ENCODE measurements around the gene EXOC3.
"Not testable (repeated sequence)": the region's sequence is repeated elsewhere in the genome, so short reads cannot be mapped to it uniquely, and the experiment has no call there.

EXOC3 gene

DNA sequence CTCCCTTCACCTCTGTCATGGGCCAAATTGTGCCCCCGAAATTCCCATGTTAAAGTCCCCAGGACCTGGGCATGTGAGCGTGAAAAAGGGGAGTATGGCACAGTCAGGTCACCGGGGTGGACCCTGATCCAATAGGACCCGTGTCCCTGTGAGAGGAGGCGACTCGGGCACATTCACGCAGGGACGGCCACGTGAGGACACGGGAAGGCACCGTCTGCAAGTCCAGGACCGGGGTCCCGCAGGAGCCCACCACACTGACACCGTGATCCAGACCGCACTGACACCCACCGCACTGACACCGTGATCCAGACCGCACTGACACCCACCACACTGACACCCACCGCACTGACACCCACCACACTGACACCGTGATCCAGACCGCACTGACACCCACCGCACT is 43.6 kb downstream of the EXOC3 start:
- DNase-seq (ENCODE audit: low read depth), result not testable (repeated sequence)

DNA sequence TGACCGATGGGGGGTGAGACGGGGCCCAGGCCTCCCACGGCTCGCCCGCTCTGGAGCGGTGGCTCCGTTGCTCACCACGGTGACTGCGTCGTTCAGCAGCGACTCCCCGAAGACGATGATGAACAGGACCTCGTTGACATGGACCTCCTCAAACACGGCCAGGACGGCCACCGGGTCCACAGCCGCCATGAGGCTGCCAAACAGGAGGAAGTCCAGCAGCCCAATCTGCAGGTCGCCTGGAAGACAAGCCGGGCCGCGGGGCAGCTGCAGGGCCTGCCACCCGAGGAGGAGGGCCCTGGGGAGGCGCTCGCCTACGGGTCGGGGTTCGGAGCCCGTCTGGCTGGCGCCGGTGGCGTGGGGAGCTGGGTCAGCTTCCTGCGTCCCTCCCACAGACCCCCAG is 45.3 kb downstream of the EXOC3 start:
- DNase-seq (ENCODE audit: low read depth), result no peak

DNA sequence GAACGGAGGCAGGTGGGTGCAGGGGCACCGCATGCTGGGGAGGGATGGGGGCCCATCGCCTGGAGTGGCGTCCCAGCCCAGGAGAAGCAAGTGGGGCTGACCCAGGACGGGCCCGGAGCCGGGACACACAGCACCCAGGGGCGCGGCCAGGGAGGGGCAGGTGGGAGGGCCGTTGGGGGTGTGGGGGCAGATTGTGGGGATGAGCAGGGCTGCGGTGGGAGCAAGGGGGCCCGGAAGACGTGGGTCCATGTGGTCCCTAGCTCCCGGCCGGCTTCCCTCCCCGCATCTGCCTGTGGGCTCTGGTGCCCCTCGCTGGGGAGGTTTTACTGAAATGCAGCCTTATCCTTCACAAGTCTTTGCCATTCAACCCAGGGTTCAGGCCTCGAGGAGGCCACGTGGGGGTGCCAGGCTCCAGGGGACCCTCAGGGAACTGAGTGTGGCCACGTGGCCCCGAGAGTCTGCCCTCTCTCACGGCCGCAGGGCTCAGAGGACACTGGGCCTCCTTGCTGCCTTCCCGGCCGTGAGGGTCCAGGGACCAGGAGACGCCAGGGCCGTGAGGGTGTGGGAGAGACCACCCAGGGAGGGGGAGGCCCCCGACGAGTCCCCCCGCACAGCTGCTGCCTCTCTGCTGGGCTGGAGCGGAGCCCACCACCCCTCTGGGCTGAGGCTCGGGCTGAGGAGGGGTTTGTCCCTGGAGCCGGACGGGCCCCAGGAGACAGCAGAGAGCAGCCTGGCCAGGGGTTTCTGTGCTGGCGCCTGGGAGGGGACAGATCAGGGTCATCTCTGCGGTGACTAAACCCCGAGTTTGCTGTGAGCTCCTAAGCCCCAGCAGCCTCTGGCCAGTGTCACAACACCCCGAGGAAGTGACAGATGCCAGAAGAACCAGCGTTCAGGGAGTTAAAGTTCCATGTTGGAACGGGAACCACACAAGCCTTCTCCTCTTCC is 46.0 kb downstream of the EXOC3 start:
- DNase-seq (ENCODE audit: low read depth), result no peak

DNA sequence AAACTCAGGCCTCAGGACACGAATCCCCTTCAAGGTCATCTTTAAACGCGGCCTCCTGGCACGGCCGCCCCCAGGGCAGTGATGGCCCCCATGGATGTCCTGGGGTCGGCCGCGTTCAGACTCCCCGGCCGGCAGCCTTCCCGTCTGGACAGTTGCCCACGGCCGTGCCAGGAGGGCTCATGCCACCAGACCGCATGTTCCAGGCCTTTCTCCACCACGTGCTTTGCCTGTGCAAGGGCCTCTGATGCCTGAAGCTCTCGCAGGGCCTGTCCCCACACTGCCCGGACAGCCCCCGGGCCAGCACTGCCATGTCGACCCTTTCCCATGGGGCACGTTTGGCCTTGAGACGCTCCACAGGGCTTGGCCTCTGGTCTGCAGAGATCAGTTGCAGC is 46.7 kb downstream of the EXOC3 start:
- DNase-seq (ENCODE audit: low read depth), result no peak

DNA sequence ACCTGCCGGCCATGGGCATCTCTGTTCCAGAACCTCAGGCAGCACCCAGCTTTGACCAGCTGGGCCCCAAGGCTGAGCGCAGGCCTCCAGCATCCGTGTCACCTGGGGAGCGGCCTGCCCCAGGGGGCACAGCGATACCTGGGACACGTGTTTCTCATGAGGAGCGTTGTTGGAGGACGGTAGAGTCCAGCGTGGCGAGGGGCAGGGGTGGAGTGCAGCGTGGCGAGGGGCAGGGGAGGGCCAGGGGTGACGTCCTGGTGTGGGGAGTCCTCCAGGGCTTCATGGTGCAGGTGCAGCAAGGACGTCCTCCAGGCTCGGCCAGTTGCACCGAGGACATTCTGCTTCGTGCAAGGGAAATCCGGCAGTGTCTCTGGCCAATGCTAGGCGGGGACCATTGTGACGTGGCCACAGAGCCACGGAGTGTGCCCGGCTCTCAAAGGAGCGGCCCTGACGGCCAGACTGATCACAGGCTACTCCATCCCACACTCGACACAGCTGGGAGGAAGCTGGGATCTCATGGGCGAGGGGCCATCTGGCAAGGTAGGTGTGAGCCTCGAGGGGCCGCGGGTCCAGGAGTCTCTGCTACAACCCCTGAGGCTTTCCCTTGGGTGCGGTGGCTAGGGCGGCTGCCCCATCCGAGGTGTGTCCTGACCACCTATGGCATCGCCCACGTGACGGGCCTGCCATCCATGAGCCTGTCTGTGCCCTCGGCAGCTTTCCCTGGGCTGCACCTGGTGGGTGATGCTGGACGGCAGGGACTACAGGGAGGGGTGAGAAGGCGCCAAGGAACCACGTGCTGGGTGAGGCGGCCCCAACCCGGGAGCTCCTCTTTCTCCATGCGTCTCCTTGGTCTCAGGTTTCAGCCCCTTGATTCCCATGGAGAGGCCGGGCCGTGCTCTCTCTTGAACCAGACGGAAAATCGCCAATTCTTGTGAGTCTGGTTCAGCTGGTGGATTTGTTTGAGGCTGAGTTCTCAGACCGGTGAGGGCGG is 47.4 kb downstream of the EXOC3 start:
- DNase-seq (ENCODE audit: low read depth), result no peak

DNA sequence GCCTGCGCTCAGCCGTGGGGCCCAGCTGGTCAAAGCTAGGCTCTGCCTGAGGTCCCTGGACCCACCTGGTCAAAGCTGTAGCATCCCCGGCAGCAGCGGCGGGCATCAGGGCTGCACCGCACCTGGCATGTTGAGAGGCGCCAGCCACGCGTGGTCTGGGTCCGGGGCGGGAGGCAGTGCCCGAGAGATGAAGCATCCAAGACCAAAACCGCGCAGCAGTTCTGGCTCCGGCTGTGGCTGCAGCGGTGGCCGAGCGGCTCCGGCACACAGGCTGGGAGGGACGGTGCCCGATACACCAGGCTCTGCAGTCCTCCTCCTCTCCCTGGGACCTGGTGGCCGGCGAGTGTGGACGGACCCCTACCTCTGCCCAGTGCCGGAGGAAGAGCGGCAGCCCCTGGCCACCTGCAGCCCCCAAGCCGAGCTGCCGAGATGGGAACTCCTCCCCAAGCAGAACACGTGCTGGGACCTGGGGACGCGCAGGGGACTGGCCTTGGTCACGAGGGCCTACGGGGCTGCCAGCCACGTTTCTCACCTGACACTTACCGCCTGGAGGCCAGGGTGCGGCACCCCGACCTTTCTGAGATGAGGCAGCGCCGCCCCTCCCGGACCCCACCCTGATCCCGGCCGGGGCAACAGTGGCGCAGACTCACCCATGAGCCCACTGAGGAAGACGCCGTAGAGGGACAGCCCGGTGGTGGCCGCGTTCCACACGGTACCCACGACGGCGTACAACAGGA is 48.3 kb downstream of the EXOC3 start:
- no peak for DNase-seq (ENCODE audit: low read depth)

DNA sequence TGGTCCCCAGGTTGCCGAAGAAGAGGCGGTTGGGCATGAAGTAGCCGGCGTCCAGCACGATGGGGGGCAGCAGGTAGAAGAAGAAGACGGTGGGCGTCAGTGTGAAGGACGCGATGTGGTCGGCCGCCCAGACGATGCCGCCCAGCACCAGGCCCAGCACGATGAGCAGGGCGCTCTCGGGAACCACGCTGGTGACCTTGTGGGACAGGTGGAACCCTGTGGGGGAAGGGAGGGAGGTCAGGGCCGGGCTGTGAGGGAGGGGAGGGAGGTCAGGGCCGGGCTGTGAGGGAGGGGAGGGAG is 48.8 kb downstream of the EXOC3 start:
- DNase-seq (ENCODE audit: low read depth), result no peak

DNA sequence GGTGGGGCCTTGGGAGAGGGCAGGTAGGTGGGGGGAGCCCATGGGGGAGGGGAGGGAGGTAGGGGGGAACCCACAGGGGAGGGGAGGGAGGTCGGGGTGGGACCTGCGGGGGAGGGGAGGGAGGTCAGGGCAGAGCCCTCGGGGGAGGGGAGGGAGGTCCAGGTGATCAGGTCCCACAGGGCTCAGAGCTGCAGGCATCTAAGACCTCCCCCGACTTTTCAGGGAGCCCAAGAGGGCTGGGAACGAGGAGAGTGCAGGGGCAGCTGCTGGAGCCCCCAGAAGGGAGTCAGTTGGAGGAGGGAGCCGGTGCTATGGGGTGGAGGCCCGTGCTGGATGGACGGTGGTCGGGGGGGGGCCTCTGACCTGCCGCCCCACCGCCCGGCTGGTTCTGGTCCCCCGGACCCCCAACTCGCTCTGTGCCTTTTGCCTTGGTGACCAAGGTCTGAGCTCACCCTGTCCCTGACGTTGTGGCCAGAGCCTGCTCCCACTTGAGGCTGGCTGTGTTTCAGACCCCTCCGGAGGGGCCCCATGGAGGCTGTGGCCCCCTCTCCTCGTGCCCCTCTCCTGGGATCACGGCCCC is 49.4 kb downstream of the EXOC3 start:
- DNase-seq (ENCODE audit: low read depth), result no peak

DNA sequence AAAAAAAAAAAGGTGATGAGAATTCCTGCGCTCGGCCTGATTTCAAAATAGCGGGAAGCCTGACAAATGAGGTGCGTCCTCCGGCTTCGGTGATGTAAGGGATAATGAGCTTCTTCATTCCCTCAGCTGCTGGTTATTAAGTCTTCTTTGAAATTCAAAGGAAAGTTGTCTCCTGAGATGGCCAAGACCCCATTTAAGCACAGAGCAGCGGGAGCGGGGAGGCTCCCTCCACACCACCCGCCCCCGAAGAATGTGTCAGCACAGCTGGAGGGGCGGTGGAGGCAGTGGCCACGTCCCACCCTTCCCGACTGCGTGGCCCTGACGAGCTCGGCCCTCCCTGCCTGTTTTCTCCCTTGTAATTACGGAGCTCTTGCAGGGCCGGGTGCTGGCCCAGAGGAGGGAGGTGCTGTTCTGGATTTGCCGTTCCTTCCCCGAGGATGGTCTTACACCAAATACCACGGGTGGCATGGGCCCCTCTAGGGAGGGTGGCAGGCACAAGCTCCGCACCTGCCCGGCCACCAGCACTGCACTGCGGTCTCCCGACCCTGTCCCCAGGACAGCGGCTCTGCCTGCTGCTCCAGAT is 50.2 kb downstream of the EXOC3 start:
- no peak for DNase-seq (ENCODE audit: low read depth)

DNA sequence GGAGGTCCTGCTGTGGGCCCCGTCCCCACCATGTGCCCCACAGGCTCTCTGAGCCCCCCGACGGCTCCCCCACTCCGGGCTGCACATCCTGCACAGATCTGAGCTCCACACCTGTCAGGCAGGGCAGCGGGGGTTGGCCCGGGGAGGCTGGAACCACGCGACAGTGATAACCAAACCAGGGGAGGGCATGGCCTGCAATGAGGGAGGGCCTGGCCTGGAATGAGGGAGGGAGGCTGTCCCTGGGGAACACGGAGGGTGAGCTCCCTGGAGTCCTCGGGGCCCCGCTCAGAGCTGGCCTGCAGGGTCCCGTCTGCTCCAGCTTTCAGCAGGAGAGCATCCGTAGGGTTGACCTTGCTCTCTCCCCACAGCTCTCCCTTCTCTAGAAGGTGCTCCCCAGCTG is 50.8 kb downstream of the EXOC3 start:
- no peak for DNase-seq (ENCODE audit: low read depth)

DNA sequence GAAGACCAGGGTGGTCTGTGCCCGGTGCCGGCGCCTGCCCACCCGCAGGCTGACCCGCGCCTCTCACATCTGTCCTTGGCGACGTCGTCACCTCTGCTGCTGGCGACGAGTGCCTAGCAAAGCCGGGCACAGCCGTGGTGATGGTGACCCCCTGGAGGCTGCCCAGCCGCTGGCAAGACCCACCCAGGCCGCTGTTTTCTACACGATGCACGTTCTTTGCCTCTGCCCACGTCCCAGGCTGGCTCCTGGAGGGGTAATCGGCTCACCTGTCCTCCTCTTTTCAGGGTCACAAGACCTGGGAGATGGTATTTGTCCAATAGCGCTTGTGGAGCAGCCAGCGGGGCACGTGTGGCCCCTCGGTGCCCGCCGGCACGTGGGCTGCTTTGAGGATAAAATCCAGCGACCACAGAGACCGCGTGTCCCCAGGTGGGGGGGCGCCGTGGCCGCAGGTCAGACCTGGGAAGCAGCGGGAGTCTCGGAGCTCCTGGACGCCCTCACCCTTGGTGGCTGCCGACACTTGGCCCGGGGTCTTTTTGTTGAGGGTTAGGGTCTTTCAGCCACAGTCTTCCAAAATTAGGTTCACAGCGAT is 51.8 kb downstream of the EXOC3 start:
- DNase-seq (ENCODE audit: low read depth), result no peak

DNA sequence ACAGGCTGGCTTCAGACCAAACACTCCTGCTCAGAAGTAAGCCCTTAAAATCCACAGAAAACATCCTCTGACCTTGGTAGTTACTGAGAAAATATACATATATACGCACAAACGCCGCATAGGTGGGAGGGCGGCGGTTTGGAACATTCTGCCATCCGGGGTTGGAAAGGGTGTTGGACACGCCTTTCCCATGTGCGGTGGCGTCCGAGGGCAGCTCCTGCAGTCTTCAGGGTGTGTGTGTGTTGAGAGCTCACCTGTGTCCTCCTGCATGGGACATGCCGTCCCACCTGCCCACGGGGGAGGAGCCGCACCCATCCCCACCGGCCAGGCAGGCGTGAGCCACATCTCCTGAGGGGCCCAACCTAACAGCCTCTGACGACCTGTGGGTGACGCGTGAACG is 53.1 kb downstream of the EXOC3 start:
- DNase-seq (ENCODE audit: low read depth), result no peak

DNA sequence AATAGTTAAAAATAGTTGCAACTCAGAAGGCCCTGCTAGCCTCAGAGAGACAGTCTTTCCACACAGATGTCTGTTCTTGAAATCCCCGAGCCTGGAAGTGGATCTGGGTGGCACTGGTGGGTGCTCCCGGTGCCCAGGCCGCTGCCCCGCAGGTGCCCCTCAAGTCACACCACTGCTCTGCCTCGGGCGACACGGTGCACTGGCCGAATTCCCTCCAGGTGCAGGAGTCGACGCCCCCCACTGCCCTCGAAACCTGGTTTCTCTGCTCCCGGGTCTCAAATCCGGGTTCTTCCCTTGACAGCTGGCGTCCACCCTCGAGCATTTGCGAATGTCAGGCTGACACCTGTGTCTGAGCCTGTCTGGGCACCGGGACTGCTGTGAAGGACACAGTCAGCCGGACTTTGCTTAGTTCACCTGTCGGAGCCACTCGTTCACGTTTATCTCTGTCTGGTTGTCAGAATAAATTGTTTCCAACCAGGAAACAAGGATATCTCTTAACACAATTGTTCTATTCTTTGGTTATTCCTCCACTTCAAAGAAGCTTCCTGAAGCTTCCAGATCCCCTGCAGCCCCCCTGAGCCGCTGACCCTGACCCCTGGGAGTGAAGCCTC is 54.2 kb downstream of the EXOC3 start:
- no peak for DNase-seq (ENCODE audit: low read depth)

DNA sequence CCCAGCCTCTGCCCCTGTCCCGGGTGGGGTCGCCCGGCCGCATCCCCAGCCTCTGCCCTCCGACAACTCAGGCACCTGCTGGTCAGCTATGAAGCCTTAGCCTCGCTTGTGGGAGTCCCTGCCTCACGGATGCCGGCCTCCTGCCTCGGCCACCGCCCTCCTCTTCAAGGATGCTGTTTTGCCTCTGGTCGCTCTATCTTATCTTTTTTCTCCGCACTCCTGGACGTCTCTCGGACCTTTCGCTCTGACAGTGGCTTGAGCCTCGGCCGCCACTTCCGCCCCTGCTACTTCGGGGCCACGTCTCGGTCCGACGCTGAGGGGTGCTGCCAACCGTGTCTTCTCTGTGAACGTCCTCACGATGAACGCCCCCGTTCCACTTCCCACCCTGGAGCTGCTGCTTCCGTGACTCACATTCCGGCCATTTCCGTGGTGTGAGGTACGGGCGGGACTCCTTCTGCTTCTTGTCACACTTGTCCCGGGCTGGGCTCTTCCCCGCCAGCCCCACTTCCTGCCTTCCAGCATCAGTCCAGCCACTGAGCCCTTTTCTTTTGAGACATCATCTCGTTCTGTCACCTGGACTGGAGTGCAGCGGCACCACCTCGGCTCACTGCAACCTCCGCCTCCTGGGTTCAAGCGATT is 55.0 kb downstream of the EXOC3 start:
- no peak for DNase-seq (ENCODE audit: low read depth)

DNA sequence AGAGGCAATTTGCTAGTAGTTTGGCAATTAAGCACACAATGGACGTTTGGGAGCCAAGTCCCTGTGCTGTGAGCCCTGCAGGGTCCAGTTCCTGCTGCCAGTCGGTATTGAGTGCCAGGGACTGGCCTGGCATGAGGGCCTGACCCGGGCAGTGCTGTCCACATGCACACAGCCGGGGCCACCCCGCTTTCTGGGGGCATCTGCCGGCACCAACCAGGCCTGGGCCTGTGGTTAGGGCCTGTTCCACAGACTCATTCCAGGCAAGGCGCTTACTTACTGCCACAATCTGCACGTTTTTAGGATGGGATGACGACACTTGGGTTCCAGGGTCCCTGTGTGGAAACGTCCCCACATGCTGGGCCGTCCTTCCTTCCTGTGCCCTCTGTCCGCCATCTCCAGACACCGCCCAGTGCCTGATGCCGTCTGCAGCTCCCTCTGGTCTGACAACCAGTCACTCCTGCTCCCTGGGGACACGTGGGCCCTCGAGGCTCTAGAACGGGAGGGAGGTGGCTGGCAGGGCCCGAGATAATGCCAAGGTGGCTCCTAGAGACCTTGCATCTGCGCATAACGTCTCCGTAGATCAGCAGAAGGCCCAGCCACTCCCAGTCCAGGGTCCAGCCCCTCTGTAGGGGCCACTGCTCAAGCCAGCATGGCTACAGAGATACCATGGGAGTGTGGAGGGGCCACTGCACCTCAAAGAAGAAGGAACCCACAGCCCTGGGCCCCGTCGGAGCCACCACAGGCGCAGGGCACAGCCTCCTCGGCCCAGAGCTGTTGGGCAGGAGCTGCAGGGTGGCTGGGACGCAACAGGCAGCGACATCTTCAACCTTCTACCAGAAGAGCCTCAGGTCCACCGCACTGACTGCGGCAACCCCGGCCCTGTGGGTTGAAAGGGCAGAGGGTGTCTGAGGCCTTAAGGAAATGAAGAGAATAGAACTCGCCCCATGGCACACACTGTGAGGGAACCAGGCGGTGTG is 56.5 kb downstream of the EXOC3 start:
- no peak for DNase-seq (ENCODE audit: low read depth)

DNA sequence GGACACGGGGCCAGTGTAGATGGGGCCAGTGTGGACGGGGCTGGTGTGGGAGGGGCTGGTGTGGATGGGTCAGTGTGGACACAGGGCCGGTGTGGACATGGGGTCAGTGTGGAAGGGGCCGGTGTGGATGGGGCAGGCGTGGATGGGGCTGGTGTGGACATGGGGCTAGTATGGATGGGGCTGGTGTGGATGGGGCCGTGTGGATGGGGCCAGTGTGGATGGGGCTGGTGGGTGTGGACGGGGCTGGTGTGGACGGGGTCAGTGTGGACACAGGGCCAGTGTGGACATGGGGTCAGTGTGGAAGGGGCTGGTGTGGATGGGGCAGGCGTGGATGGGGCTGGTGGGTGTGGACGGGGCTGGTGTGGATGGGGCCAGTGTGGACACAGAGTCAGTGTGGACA is 57.5 kb downstream of the EXOC3 start:
- no peak for DNase-seq (ENCODE audit: low read depth)

DNA sequence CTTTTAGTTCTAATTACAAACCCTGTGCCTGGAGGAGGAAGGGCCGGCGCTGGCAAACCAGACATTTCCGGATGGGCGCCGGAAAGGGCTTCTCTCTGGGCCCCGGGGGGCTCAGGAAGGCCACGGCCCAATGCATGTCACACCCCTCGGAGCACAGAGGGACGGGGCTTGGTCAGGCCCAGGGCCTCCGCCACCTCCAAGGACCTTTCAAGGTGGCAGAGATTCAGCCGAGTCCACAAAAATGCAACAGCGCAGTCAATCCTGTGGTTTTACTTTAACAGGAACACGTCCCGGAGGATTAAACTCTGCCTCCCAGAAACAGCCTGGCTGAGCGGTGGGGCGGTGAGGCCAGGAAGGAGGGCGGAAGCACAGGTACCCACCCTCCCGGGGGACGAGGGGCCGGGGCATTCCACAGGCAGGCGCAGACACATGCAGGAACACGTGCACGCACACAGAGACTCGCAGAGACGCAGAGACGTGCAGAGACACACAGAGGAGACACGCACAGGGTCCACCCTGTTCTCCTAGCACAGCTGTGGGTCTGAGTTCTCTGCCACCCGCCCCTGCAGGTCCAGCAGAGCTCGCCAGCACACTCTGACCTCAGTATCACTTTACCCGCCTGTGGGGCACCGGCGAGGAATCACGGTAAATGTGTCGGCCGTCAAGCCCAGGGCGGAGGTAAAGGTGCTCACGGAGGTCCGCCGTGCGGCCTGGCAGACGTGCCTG is 58.3 kb downstream of the EXOC3 start:
- no peak for DNase-seq (ENCODE audit: low read depth)

DNA sequence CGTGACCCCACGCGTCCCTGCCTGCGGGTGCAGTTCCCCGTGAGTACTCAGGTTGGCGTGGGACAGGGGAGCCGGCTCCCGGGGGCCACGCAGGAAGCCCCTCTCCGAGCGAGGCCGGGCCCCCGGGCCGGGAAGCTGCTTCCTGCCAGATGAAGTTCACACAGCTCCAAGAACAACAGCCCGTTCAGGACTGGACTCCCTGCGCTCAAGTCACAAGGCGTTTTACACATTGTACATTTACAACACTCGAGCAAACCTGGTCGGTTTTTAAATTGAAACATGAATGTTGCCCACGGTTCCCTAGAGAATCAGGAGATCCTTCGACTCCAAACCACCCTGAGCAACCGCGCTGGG is 58.8 kb downstream of the EXOC3 start:
- DNase-seq (ENCODE audit: low read depth), result no peak
